GM18520 (cell line): ENCODE results near the gene ALOX15B.

Source experiments
- ATAC-seq: cut with Tn5 transposase; IDR thresholded peaks from one replicate; pipeline ENCODE4 v1.9.1; 2021; ENCODE audit not compliant: unreplicated experiment

The ALOX15B gene

DNA sequence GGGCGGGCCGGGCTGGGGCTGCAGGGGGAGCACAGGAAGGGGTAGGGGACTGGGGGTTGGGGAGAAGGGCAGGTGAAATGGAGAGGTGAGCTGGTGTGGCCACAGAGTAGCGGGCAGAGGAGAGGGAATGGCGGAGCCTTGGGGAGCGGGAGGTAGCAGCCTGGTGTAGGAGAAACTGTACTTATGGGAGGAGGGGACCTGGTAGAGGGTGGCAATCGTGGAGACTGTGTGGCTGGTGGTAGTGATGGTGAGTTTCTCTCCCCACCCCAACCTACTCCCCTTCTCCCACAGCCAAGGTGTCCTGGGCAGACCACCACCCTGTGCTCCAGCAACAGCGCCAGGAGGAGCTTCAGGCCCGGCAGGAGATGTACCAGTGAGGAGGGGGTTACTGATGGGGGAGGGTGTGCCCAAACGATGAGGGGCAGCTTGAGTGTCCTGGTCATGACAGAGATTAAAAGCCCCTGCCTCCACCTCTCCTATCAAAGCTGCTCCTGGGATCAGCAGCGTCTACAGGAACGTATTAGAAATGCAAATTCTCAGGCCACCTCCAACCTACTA lies 831 bp downstream of the ALOX15B start:
- ATAC-seq: no peak

DNA sequence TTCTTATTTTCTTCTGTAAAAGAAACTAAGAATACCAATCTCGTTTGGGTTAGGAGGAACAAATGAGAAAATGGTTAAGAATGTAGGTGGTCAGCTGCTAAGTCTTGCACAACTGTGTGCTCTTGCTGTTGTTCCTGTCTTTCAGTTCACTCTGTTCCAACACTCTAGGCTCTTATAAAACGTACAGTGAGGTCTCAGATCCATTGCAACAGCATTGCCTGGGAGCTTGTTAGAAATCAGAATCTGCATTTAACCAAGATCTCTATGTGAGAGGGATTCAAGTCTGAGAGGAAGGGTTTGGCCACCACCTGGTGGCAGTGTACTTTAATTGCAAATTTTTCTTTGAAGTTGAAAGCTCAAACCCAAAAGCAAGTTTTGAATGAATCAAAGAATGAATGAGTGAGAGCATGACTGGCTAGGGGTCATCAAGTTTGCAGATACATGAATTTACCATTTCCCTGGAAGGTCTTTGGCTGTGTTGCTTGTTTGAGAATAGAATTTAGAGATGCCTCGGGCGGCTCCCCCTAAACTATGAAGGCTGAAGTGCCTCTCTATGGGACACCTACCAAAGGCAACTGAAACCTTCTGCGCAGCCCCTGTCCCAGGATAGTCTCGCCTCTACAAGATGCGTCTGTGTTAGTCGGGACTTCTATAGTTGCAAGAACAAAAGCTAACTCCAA lies 2.5 kb downstream of the ALOX15B start:
- ATAC-seq: no peak

DNA sequence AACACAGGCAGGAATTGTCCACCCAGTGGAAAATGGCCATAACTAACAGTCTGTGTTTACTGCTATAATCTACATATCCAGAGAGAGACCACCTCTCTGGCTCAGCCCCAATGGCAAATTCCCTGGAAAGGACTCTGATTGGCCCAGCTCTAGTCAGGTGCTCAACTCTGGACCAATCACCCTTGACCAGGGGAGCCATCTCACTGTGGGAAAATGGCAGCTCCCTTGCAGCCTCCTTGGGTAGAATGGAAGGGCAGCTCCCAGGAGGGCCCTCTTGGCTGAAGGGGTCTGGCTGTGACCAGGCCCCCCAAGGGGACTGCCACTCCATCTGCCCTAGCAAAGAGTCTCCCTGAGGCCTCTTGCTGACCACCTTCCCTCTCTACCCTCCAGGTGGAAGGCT lies 3.1 kb downstream of the ALOX15B start:
- ATAC-seq: no peak

DNA sequence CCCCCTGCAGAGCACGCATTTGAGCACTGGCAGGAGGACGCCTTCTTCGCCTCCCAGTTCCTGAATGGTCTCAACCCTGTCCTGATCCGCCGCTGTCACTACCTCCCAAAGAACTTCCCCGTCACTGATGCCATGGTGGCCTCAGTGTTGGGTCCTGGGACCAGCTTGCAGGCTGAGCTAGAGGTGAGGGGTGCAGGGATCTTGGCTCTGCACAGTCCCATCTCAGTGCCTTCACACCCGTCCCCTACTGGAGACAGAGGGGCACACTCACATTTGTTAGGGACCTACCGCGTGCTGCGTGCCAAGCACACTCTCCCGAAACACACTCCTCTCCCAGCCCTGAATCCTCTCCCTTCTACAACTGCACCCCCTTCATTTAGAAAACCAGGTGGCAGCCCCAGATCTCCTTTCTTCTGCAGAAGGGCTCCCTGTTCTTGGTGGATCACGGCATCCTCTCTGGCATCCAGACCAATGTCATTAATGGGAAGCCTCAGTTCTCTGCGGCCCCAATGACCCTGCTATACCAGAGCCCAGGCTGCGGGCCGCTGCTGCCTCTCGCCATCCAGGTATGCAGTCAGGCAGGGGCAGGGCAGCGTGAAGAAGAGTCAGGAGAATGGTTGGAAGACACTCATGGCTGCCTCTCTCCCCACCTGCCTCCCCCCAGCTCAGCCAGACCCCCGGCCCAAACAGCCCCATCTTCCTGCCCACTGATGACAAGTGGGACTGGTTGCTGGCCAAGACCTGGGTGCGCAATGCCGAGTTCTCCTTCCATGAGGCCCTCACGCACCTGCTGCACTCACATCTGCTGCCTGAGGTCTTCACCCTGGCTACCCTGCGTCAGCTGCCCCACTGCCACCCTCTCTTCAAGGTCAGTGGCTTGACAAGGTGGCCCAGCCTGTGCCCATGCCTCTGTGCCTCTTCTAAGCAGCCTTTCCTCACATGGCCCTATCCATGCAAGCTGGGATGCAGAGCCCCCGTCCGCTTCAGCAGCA lies 6.3 kb downstream of the ALOX15B start:
- ATAC-seq: no peak

DNA sequence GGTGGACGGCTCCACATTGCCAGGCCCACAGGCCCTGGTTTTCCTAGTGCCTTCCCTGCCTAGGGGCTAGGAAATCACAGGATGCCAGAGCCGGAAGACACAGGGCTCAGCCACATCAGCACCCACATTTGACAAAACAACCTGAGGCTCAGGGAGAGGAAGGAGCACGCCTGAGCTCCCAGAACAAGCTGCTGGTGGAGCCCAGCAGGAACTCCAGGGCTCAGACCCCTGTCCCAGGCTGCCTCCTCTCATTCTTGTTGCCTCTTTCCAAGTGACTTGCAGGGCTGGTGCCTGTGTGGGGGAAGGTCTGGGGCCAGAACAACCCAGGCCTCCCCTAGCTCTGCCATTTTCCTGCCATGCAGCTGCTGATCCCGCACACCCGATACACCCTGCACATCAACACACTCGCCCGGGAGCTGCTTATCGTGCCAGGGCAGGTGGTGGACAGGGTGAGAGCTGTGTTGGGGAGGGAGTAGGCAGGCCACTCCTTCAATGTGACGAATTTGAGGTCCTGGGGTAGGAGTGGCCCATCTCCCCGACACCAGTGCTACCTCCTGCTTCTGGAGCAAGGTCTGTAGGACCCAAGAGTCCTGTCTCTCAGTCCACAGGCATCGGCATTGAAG lies 7.6 kb downstream of the ALOX15B start:
- no peak for ATAC-seq

DNA sequence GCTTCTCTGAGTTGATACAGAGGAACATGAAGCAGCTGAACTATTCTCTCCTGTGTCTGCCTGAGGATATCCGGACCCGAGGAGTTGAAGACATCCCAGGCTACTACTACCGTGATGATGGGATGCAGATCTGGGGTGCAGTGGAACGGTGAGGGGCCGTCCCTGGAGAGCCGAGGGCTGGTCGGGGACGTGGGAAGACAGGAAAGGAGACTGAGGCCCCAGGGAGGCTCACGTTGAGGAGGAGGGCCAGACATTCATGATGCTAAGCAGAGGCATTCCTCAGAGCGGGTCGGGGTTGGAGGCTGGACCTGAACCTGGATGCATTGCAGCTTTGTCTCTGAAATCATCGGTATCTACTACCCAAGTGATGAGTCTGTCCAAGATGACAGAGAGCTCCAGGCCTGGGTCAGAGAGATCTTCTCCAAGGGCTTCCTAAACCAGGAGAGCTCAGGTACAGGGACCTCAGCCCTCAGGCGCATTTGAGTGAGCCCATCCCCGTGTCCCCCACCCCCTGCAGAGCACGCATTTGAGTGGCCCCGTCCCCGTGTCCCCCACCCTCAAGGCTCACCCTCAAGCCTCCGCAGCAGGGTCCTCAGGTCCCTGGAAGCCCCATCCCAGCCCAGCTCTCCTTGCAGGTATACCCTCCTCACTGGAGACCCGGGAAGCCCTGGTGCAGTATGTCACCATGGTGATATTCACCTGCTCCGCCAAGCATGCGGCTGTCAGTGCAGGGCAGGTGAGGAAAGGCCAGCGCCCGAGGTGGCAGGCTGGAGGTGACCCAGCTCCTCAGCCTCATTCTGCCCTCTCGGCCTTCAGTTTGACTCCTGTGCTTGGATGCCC lies 8.3 kb downstream of the ALOX15B start:
- no peak for ATAC-seq

DNA sequence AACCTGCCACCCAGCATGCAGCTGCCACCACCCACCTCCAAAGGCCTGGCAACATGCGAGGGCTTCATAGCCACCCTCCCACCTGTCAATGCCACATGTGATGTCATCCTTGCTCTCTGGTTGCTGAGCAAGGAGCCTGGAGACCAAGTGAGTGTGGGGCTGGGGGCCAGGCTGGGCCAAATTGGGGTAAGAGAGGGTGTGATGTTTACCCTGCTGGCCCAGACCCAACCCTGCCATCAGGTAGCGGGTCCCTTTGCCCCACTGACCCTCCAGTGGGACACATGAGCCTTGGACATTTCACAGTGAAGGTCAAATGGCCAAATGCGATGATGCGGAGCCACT lies 8.9 kb downstream of the ALOX15B start:
- no peak for ATAC-seq

DNA sequence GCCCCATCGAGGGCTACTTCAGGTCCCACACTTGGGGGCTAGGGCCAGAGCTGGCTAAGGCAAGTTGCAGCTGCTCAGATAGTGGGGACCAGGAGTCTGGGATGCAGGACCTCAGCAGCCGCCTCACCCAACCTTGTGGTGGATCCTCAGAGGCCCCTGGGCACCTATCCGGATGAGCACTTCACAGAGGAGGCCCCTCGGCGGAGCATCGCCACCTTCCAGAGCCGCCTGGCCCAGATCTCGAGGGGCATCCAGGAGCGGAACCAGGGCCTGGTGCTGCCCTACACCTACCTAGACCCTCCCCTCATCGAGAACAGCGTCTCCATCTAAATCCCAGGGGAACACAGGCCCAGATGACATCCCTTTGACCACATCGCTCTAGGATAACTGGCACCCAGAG lies 9.4 kb downstream of the ALOX15B start:
- no peak for ATAC-seq

DNA sequence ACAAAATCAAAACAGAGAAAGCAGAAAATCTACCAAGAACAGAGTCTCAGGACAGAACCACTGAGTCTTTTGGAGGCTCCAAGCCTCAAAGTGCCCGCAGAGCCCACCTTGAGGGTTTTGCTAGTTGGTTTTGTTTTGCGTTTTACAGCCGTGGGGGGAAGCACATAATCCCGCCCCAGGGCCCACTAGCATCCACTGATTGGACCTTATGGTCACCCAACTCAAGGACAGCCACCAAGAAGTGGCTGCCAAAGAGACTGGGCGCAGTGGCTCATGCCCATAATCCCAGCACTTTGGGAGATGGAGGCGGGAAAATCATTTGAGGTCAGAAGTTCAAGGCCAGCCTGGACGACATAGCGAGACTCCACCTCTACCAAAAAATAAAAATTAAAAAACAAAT lies 9.9 kb downstream of the ALOX15B start:
- ATAC-seq: no peak

DNA sequence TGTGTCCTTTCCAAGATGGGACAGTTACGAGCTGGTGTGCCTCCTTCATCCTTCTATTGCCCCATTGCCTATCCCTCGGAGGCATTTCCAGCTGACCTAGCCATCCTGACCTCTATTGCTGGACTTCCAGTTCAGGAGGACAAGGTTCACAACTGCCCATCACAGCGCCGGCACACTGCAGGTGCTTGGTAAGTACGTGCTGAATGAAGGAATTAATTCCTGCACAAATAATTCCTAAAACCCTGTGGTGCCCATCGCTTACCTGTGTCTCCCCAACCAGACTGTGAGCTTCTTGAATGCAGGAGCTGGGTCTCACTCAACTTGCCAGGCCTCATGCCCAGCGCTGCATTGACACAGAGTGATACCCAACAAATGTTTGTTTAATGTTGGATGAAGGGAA lies 13.0 kb downstream of the ALOX15B start:
- ATAC-seq: no peak

DNA sequence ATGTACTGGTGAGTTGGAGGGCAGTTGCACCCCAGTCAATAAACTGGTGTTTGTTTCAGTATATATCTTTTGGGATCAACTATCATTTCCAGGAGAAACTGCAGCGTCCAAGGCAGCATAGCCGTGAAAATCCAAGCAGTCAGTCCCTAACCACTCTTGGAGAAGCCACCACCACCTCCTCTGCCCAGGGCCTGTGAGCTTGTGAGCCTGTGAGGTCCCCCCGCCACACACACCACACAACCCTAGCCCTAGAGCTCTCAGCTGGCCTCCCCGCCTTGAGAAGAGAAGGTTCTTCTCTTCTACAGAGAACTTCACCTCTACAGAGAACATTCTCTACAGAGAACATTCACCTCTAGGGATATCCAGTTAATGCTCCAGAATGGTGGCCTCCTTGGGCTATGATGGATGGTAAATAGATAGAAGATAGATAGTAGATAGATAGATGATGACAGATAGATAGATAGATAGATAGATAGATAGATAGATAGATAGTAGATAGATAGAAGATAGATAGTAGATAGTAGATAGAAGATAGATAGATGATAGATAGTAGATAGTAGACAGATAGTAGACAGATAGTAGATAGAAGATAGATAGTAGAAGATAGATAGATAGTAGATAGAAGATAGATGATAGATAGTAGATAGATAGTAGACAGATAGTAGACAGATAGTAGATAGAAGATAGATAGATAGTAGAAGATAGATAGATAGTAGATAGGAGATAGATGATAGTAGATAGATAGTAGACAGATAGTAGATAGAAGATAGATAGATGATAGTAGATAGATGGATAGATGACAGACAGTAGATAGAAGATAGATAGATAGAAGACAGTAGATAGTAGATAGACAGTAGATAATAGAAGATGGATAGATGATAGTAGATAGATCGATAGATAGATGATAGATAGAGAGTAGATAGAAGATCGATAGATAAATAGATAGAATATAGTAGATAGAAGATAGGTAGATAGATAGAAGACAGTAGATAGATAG lies 13.7 kb downstream of the ALOX15B start:
- no peak for ATAC-seq

DNA sequence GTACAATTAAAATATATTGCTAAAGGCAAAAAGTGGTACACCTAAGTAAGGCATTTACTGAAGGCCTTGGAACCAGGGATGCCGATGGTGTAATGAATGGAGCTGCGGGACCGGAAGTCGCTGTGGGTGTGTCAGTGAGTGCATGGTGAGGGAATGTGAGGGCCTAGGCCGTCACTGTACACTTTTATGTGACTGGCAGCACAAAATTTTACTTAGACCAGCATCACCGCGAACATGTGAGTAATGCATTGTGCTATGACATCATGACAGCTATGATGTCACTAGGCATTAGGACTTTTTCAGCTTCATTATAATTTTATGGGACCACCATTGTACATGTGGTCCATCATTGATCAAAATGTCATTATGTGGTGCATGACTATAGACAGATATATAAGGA lies 14.7 kb downstream of the ALOX15B start:
- no peak for ATAC-seq

DNA sequence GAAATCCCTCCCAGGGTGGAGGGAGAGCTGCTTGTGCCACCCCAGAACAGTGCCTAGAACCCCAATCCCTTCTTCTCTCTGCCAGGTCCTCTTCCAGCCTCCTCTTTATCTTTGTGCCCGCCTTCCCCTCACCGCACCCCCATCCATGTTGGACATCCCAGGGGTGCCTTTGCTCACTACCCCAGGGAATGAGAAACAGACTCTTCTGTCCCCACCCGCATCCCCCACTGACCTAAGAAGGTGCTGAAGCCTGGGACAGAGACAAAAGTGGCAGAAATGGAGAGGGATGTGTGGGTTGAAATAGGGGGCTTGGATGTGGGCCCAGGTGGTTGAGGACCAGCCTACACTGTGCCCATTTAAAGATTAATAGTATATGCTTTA lies 17.0 kb downstream of the ALOX15B start:
- ATAC-seq: no peak

DNA sequence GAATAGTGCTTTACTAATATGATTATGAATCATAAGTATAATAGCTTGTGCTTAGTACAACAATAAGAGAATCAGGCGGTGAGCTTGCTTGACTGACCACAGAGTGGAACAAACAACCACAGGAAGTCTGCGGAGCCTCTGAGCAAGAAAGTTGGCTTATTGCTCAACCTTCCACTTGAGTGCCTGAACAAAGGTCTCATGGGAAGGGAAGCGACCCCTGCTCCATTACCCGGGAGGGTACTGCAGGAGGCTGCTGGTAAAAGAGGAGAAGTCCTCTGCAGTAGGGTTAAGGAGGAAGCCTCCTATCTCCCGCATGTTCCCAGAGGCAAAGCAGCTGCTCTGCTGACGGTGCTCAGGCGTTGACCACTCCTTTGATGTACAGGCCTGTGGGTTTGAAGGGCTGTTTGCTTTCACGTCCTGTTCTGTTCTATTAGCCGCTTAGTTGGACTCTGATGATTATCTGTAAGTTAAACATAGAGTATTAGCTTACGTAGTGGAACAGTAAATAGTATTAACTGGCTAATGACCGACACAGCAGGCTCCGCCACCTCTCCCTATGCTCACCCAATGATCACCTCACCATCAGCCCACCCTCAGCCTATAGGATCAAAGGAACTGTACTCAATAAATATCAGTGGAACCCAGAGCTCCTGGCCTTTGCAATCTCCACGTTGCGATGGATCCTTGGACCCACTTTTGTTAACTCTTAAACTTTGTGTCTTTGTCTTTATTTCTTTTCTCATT lies 17.5 kb downstream of the ALOX15B start:
- no peak for ATAC-seq

DNA sequence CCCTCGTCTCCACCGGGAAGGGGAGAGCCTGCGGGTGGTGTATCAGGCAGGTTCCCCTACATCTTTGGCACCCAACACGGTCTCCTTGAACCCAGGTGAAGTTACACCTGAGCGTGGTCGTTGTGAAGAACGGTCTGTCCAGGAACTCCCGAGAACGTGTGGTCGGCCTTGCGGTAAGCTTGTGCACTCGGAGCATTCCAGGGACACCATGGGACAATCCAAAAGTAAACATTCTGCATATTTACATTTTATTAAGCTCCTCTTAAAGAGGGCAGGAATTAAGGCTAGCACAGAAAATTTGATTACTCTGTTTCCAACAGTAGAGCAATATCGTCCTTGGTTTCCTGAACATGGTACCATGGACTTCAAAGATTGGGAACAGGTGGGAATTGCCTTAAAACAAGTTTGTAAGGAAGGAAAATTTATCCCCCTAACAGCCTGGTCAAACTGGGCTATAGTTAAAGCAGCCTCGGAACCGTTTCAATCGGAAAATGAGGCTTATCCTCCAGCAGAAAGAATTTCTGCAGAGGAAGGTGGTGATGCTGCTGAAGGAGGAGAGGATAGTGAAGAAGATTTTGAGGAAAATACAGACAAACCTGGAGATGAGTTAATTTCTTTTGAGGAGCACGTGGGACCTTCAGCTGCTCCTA lies 18.2 kb downstream of the ALOX15B start:
- no peak for ATAC-seq

DNA sequence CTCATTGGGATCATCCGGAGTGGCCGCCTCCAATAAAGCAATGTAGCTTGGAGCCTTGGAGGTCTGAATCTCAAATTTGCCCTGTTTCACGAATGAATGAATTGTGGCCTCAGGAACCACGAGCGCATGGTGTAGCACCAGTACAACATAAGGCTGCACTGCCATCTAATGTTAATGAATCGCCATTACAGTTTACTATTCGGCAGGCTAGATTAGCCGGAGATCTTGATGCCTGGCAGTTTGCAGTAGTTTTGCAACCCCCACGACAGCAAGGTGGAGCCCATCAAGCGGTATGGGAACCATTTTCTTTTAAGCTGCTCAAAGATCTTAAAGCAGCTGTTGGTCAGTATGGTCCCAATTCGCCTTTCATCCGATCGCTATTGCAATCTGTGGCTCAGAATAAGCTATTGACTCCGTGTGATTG lies 18.8 kb downstream of the ALOX15B start:
- ATAC-seq: no peak

DNA sequence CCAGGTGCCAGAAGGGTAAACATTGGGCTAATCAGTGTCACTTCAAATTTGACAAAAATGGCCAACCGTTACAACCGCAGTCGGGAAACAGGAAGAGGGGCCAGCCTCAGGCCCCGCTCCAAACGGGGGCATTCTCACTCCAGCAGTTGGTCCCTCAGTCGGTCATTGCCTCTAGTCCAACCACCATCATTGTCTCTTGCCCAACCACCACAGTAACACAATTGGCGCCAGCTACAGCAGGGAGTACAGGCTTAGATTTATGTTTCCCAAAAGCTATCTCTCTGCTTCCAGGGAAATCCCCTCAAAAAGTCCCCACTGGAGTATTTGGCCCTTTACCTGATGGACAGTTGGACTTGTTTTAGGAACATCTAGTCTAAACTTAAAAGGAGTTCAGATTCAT lies 20.3 kb downstream of the ALOX15B start:
- no peak for ATAC-seq

DNA sequence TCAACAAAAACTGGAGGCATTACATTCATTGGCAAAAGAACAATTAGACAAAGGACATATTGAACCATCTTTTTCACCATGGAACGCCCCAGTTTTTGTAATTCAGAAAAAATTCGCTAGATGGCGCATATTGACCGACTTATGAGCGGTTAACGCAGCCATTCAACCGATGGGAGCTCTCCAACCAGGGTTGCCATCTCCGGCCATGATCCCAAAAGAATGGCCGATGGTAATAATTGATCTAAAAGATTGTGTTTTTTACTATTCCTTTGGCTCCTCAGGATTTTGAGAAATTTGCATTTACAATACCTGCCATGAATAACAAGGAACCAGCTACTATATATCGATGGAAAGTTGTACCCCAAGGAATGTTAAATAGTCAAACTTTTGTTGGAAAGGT lies 21.4 kb downstream of the ALOX15B start:
- no peak for ATAC-seq
